NB4 (cell line): ENCODE measurements around the gene SEC16A.

Source experiments
- CTCF ChIP-seq: IDR thresholded peaks from one replicate; pipeline ENCODE4 v1.5.1; 2012; ENCODE audit warnings: low read depth, low read length
- MAX ChIP-seq: IDR thresholded peaks from 2 replicates; pipeline ENCODE4 v1.6.1; 2011; ENCODE audit warnings: low read depth, low read length
- MYC ChIP-seq: IDR thresholded peaks from 2 replicates; pipeline ENCODE4 v1.6.1; 2011; ENCODE audit warnings: low read depth, low read length
- POLR2A ChIP-seq: IDR thresholded peaks from 2 replicates; pipeline ENCODE4 v1.6.1; 2011; ENCODE audit warnings: mild to moderate bottlenecking; ENCODE audit not compliant: insufficient read length; ENCODE audit errors: extremely low read depth

- TF ChIP-seq CTCF (no peak), POLR2A (no peak), MAX (no peak), MYC (no peak)
Observed at GRCh38 chr9:136433043-136433715, 49.7 kb downstream of the SEC16A start.
